Activated naive CD8-positive, alpha-beta T cell treated with anti-CD3 and anti-CD28 coated beads, Interleukin-2, amount 10 ng/mL, durations not matched to agents 7 days and 5 days (primary cell): Measurements from ENCODE around the gene KRT1. TPM values are rescaled to one million over a fixed set of nuclear protein-coding genes. Genes with fewer than 3 reads are reported as not detected.

Source experiments
- ATAC-seq: fragments of 150-1000 bp; cut with Tn5 transposase; one replicate; pipeline ENCODE4 v1.10.0; 2021; ENCODE audit warnings: low read depth, moderate library complexity
- POLR2A ChIA-PET: fragments of 350-600 bp; sonication (Branson Sonifier 250); formaldehyde crosslinking; loops from one replicate; lab custom pipeline; 2021; ENCODE audit warnings: antibody characterized with exemption; lab: Charles Lee
- DNase-seq: peaks from one replicate; pipeline ENCODE4 v3.0.0; 2021
- H3K27ac Mint-ChIP-seq: one replicate; pipeline ENCODE4 v1.8.0; 2022; ENCODE audit warnings: mild to moderate bottlenecking, mixed read lengths
- H3K27me3 Mint-ChIP-seq: one replicate; pipeline ENCODE4 v1.8.0; 2022; ENCODE audit warnings: mild to moderate bottlenecking, moderate library complexity, mixed read lengths
- H3K36me3 Mint-ChIP-seq: one replicate; pipeline ENCODE4 v1.8.0; 2021; ENCODE audit warnings: mild to moderate bottlenecking, mixed read lengths
- H3K4me1 Mint-ChIP-seq: one replicate; pipeline ENCODE4 v1.8.0; 2021; ENCODE audit warnings: mixed read lengths
- H3K4me3 Mint-ChIP-seq: one replicate; pipeline ENCODE4 v1.8.0; 2022; ENCODE audit warnings: mild to moderate bottlenecking, moderate library complexity, mixed read lengths
- H3K9me3 Mint-ChIP-seq: one replicate; pipeline ENCODE4 v1.8.0; 2021; ENCODE audit warnings: mixed read lengths
- total RNA-seq, 2 experiments: library from RNA; stranded (reverse); gene quantifications; one replicate each; pipeline ENCODE4 v1.2.3, GENCODE V29; 2021

The KRT1 gene
- total RNA-seq, 2 experiments from 2014 or later, result not detected

DNA sequence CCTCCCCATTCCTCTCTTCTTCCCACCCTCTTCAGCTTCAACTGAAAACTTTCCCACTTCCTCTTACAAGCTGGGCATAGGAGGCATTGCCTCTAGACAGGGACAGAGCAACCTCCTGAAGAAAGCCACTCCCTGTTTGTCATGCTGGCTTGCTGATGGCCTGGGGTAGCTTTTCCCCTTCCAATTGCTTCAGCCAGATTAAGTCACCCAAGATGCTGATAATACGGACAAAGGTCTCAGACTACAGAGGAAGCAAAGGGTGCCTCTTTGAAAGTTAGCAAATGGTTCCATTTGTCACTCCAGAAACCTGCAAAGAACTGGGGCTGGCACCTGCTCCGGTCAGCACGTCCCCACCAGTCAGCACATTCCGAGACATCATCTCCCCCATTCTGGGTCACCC lies 34.2 kb downstream of the KRT1 start:
- H3K4me3 Mint-ChIP-seq, result peak overlapping the region; percentile 60
- H3K4me1 Mint-ChIP-seq, result peaks cover 50% of the 10 kb centered on the region
- no peaks in the 10 kb centered on the region for H3K27me3 Mint-ChIP-seq
- H3K27ac Mint-ChIP-seq, result peak overlapping the region; percentile 94
- POLR2A ChIA-PET, result no interaction called here
- H3K9me3 Mint-ChIP-seq, result peaks cover 2% of the 10 kb centered on the region
- ATAC-seq (no peak), DNase-seq (no peak)
- H3K36me3 Mint-ChIP-seq, result peaks cover 5% of the 10 kb centered on the region

DNA sequence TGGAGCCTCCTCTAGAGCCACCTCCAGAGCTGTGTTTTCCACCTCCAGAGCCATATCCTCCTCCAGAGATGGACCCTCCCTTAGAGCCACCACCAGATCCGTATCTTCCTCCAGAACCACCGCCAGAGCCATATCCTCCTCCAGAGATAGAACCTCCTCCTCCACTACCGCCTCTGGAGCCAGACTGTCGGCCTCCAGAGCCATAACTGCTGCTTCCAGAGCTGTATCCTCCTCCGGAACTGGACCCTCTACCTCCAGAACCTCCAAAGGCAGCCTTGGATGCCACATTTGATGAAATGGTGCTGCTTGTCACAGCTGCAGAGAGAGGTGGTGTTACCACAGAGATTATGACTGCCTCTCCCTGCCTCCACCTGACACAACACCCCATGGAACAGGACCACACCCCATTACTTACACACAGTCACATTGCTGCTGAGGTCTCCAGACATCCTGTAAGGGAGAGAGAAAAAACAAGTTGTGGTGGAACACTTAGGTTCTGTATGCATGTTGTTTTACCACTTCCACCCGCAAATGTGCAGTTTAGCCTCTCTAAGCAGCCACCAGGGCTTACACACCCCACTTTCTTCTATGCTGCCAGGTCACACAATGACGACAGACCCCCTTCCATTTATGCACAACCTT lies 35.0 kb downstream of the KRT1 start:
- POLR2A ChIA-PET, result interaction anchor here (1.4 to 1.6 kb wide), 2 partner anchors 10 to 12 kb away, joined by 5 to 10 read pairs; no protein-coding TSS in a partner anchor

DNA sequence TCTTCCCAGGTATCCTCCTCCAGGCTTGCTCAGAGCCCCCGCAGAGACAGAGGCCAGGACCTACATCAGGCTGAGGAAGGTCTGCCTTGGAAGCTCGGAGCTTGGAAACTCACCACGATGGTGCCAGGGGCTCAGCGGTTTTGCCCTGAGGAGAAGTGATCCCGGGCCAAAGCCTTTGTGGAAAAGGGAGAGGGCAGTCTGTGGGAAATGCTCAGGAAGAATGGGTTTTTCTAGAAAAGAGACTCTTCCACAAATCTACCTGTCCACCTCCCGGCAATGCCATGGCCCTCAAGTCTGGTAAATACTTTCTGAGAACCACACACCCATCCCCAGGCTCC lies 36.2 kb downstream of the KRT1 start:
- peak overlapping the region; percentile 94 for H3K27ac Mint-ChIP-seq
- H3K9me3 Mint-ChIP-seq, result peaks cover 2% of the 10 kb centered on the region
- H3K4me1 Mint-ChIP-seq, result peaks cover 45% of the 10 kb centered on the region
- peaks cover 5% of the 10 kb centered on the region for H3K36me3 Mint-ChIP-seq
- H3K4me3 Mint-ChIP-seq, result no peak overlapping the region
- H3K27me3 Mint-ChIP-seq, result no peaks in the 10 kb centered on the region
- POLR2A ChIA-PET, result interaction anchor here (1.6 kb wide), 1 partner anchor 11 kb away, joined by 5 read pairs; no protein-coding TSS in a partner anchor
- DNase-seq (no peak), ATAC-seq (no peak)

More for the DNA sequence above, 35.0 kb downstream of the KRT1 start:
- no peaks in the 10 kb centered on the region for H3K27me3 Mint-ChIP-seq
- H3K9me3 Mint-ChIP-seq, result peaks cover 2% of the 10 kb centered on the region
- H3K4me1 Mint-ChIP-seq, result peaks cover 50% of the 10 kb centered on the region
- peaks cover 5% of the 10 kb centered on the region for H3K36me3 Mint-ChIP-seq
- ATAC-seq (peak; percentile 97), DNase-seq (peak; percentile 56)
- peak overlapping the region; percentile 60 for H3K4me3 Mint-ChIP-seq
- peak overlapping the region; percentile 94 for H3K27ac Mint-ChIP-seq

DNA sequence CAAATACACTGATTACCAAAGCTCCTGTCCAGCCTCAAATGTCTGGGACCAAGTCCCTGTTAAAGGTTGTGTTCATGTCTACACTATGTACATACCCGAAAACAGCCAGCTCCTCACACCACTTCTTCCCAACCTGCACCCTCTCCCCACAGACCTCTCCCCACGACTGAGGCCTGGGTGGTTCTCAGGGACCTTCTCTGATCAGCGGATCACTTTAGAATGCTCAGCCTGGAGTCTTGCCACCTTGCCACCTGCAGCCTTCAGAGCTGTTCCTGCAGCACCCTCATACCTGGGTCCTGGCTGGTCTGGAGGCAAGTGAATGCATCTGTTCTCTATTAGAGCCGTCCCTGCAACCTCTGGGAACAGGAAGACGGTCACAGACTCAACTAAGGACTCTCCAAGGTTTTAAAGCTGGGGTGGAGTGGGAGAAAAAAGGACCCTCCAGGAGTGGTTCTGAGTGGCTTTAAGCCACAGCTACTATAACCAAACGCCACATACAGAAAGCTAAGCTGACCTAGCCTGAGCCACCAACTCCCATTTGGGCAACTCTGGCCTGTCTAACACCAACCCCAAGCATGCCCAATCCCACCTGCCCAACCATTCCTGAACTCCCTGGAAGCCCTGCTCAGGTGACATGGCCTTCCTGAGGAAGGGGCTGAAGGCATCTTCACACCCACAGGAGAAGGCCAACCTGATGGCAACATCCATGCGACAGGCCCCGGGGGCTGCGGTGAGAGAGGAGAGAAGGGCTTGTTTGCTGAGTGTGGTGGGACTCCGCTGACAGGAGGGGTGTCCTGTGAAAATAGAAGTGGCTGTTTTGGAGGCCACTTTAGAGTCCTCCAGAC lies 36.8 kb downstream of the KRT1 start:
- Mint-ChIP-seq H3K27me3 (no peaks in the 10 kb centered on the region), H3K4me3 (no peak overlapping the region), H3K9me3 (peaks cover 2% of the 10 kb centered on the region), H3K27ac (peak overlapping the region; percentile 6), H3K36me3 (peaks cover 5% of the 10 kb centered on the region), H3K4me1 (peaks cover 40% of the 10 kb centered on the region)
- no peak for DNase-seq
- POLR2A ChIA-PET, result interaction anchor here (1.2 kb wide), 1 partner anchor 10 kb away, joined by 5 read pairs; no protein-coding TSS in a partner anchor
- ATAC-seq, result no peak

GRCh38 chr12:52641468-52641867 lies 38.7 kb downstream of the KRT1 start:
- POLR2A ChIA-PET, result interaction anchor here (1.0 kb wide), 1 partner anchor 8 kb away, joined by 3 read pairs; no protein-coding TSS in a partner anchor
- no peak for ATAC-seq
- no peak overlapping the region for H3K4me3 Mint-ChIP-seq

GRCh38 chr12:52637299-52637698 lies 42.9 kb downstream of the KRT1 start:
- DNase-seq, result no peak
- Mint-ChIP-seq H3K4me3 (no peak overlapping the region), H3K4me1 (peaks cover 27% of the 10 kb centered on the region)

More at GRCh38 chr12:52641468-52641867, 38.7 kb downstream of the KRT1 start:
- Mint-ChIP-seq H3K27ac (no peak overlapping the region), H3K4me1 (peaks cover 33% of the 10 kb centered on the region), H3K27me3 (no peaks in the 10 kb centered on the region), H3K9me3 (peaks cover 2% of the 10 kb centered on the region), H3K36me3 (peaks cover 5% of the 10 kb centered on the region)
- no peak for DNase-seq

DNA sequence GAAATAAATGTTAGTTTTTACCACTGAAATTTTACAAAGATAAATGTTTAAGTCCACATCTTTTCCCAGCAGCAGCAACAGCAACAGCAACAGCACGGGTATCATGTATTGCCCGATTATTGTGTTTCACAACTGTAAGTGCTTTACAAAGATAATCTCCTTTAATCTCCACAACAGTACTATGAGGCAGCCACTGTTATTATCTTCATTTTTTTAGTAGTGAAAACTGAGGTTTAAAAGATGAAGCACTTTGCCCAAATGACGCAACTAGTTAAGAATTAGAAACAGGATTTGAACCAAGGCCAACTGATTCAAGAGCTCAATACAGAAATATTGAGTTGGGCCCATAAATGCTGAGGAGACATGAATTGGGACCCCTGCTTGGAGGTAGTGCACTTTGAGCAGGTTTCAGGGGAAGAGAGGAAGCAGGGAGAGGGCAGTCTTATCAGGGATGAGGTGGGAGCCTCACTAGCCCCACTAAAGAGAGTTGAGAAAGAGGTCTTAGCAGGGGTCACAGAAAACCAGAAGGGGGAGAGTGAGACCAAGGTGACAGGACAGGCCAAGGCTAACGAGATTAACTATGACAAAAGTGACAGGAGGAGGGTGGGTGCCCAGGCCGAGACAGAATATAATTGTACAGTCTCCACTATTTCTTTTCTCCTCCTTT lies 43.5 kb downstream of the KRT1 start:
- Mint-ChIP-seq H3K36me3 (no peaks in the 10 kb centered on the region), H3K27ac (peak overlapping the region; percentile 28), H3K9me3 (no peaks in the 10 kb centered on the region), H3K4me3 (no peak overlapping the region), H3K4me1 (peaks cover 31% of the 10 kb centered on the region), H3K27me3 (peaks cover 4% of the 10 kb centered on the region)
- POLR2A ChIA-PET, result no interaction called here
- no peak for DNase-seq
- no peak for ATAC-seq

More at GRCh38 chr12:52637299-52637698, 42.9 kb downstream of the KRT1 start:
- no peaks in the 10 kb centered on the region for H3K9me3 Mint-ChIP-seq
- H3K36me3 Mint-ChIP-seq, result no peaks in the 10 kb centered on the region
- H3K27me3 Mint-ChIP-seq, result peaks cover 4% of the 10 kb centered on the region
- no peak for ATAC-seq
- H3K27ac Mint-ChIP-seq, result no peak overlapping the region
- POLR2A ChIA-PET, result no interaction called here

DNA sequence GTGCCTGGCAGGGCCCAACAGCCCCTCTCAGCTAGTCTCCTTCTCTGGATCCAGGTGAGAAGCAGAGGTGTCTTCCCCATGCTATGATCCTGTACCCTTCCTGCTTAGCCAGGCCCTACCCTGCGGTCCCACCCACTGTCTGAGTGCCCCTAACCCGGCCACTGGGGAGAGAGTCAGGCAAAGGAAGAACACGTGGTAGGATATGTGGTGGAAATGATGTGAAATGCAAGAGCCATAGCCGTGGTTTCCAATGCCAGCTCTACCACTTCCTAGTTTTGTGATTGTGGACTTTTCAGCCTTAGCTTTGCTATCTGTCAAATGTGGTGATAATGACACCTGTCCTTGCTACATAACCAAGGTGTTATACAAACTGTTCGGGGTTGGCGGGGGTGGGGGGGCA lies 44.0 kb downstream of the KRT1 start:
- no peaks in the 10 kb centered on the region for H3K36me3 Mint-ChIP-seq
- ATAC-seq (peak; percentile 35), DNase-seq (peak; percentile 28)
- H3K4me3 Mint-ChIP-seq, result no peak overlapping the region
- H3K27ac Mint-ChIP-seq, result peak overlapping the region; percentile 22
- H3K4me1 Mint-ChIP-seq, result peaks cover 32% of the 10 kb centered on the region
- POLR2A ChIA-PET, result interaction anchor here (1.2 to 2.4 kb wide), 2 partner anchors 9 to 26 kb away, joined by 3 to 10 read pairs; no protein-coding TSS in a partner anchor
- no peaks in the 10 kb centered on the region for H3K9me3 Mint-ChIP-seq
- H3K27me3 Mint-ChIP-seq, result peaks cover 4% of the 10 kb centered on the region

DNA sequence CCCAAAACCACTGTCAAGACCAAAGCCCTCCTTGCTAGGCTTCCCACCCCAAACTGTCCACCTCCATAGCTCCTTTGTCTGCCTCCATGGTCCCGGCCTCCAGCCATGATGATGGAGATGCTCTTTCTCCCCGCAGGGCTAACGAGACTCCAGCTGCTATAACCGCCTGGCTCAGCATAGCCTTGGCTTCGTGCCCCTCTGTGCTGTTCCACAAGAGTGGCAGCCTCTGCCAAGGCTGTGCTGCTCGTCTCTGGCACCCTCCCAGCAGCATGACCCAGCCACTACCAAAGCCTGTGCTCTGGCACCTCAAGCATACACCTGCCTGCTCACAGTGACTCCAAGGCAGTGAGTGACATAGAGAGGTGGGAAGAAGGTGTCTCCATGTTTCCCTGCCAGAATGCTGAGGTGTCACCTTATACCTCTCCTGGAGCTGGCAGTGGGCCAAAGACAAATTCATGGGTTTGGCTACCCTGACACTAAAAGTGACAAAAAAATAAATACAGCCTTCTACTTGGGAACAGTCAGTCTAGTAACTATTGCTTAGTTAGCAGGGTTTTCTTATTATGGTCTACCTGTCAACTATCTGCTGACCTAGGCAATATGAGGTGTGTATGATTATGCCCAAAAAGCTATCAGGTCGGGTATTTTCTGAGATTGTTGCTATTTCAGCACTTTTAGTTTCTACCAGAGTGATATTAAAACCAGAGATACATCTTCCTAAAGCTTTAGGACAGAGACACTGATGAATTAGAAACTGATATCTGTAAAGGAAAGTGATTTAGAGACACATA lies 45.7 kb downstream of the KRT1 start:
- no peak overlapping the region for H3K4me3 Mint-ChIP-seq
- DNase-seq (peak; percentile 24), ATAC-seq (no peak)
- peaks cover 4% of the 10 kb centered on the region for H3K27me3 Mint-ChIP-seq
- H3K4me1 Mint-ChIP-seq, result peaks cover 43% of the 10 kb centered on the region
- no peaks in the 10 kb centered on the region for H3K36me3 Mint-ChIP-seq
- POLR2A ChIA-PET, result interaction anchor here (2.4 kb wide), 1 partner anchor 11 kb away, joined by 10 read pairs; no protein-coding TSS in a partner anchor
- H3K27ac Mint-ChIP-seq, result peak overlapping the region; percentile 58
- H3K9me3 Mint-ChIP-seq, result no peaks in the 10 kb centered on the region

DNA sequence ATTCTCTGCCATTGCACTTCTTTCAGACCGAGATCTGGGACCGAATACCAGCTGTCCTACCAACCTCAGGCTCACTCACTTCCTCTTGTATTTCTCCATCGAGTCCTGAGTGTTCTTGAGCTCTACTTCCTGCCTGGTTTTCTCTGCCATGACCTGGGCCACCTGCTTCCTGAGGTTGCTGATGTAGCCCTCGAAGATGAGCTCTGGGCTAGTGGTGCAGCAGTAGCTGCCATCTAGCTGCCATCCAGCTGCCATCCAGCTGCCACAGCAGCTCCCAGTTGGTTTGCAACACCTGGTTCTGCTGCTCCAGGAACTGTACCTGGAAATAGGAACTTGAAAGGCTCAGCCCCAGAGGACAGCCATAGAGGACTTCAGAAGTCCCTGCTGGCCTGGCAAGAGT lies 46.8 kb downstream of the KRT1 start:
- DNase-seq (peak; percentile 40), ATAC-seq (peak; percentile 84)
- Mint-ChIP-seq H3K27ac (peak overlapping the region; percentile 79), H3K9me3 (no peaks in the 10 kb centered on the region), H3K27me3 (peaks cover 4% of the 10 kb centered on the region), H3K36me3 (no peaks in the 10 kb centered on the region), H3K4me1 (peaks cover 43% of the 10 kb centered on the region), H3K4me3 (peak overlapping the region; percentile 55)
- POLR2A ChIA-PET, result interaction anchor here (0.7 to 1.3 kb wide), 5 partner anchors 8 to 275 kb away, joined by 3 to 5 read pairs (median 3); no protein-coding TSS in a partner anchor

- Mint-ChIP-seq H3K27ac (no peak overlapping the region), H3K36me3 (no peaks in the 10 kb centered on the region), H3K4me3 (no peak overlapping the region), H3K4me1 (peaks cover 45% of the 10 kb centered on the region), H3K9me3 (no peaks in the 10 kb centered on the region), H3K27me3 (peaks cover 4% of the 10 kb centered on the region)
- DNase-seq (no peak), ATAC-seq (no peak)
- POLR2A ChIA-PET, result interaction anchor here (1.1 to 1.3 kb wide), 3 partner anchors 9 to 16 kb away, joined by 3 to 5 read pairs (median 3); no protein-coding TSS in a partner anchor
Observed at GRCh38 chr12:52632656-52633055, 47.6 kb downstream of the KRT1 start.

DNA sequence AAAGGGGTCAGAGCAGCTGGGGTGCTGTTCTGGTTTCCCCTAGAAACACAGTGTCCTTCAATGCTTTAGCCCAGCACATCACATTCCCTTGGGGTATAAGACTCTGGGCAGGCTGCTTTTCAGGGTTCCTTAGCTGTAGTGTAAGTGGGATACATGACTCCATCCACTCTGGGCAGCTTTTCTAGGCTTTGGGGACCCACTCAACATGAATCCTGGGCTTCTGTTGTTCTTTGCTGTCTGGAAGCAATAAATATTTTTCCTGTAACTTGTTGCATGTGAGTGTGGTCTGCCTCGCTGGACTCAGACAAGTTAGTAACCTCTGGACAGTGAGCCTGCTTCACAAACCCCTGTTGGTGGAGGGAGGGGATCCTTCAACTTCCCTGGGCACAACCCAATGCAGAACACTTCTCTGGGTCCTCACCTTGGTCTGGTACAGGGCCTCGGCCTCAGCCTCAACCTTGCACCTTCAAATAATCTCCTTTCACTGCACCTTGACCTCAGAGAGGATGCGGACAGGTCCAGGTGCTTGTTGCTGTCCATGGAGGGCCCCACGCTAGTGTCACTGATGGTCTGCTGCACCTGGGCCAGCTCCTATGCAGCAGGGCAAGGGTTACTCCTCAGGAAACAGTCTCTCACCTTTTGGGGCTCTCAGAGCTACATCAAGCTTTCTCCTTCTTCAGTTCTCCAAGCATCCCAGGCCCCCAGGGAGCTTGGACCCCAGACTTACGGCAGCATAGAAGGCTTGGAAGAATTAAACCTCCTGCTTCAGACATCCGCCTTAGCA lies 48.3 kb downstream of the KRT1 start:
- H3K4me1 Mint-ChIP-seq, result peaks cover 47% of the 10 kb centered on the region
- H3K27me3 Mint-ChIP-seq, result peaks cover 4% of the 10 kb centered on the region
- no peak overlapping the region for H3K27ac Mint-ChIP-seq
- DNase-seq, result peak; percentile 10
- no peak for ATAC-seq
- no peaks in the 10 kb centered on the region for H3K9me3 Mint-ChIP-seq
- POLR2A ChIA-PET, result no interaction called here
- no peak overlapping the region for H3K4me3 Mint-ChIP-seq
- no peaks in the 10 kb centered on the region for H3K36me3 Mint-ChIP-seq
